Endodermal cell (in vitro differentiated cells): ENCODE results near the gene GALNT1. TPM values are rescaled to one million over a fixed set of nuclear protein-coding genes. Genes with fewer than 3 reads are reported as not detected.

Experiments
- DNase-seq: peaks from one replicate; pipeline ENCODE4 v3.0.0-alpha.2; 2017
- H3K27ac ChIP-seq: 2 replicates; pipeline ENCODE4 v1.5.1; 2013; ENCODE audit warnings: mild to moderate bottlenecking, low read depth, low read length, moderate library complexity
- H3K27me3 ChIP-seq: 2 replicates; pipeline ENCODE4 v1.6.1; 2013; ENCODE audit warnings: mild to moderate bottlenecking, low read length, moderate library complexity; ENCODE audit not compliant: insufficient read depth, control insufficient read depth, poor library complexity, severe bottlenecking
- H3K36me3 ChIP-seq: 2 replicates; pipeline ENCODE4 v1.7.0; 2013; ENCODE audit warnings: mild to moderate bottlenecking, low read length, moderate library complexity; ENCODE audit not compliant: control insufficient read depth, insufficient read depth
- H3K4me1 ChIP-seq: one replicate; pipeline ENCODE4 v1.7.0; 2013; ENCODE audit warnings: low read length; ENCODE audit not compliant: control insufficient read depth, insufficient read depth
- H3K4me3 ChIP-seq: 2 replicates; pipeline ENCODE4 v1.5.1; 2013; ENCODE audit warnings: mild to moderate bottlenecking, low read length, moderate library complexity
- H3K9ac ChIP-seq: 2 replicates; pipeline ENCODE4 v1.6.1; 2013; ENCODE audit warnings: mild to moderate bottlenecking, low read length, moderate library complexity; ENCODE audit not compliant: poor library complexity, severe bottlenecking; ENCODE audit errors: extremely low read depth
- H3K9me3 ChIP-seq: 2 replicates; pipeline ENCODE4 v1.6.1; 2013; ENCODE audit warnings: mild to moderate bottlenecking, low read length, moderate library complexity; ENCODE audit not compliant: control insufficient read depth
- H3K27ac Mint-ChIP-seq: 2 replicates; pipeline ENCODE4 v1.8.0; 2020; ENCODE audit warnings: mixed read lengths
- H3K27me3 Mint-ChIP-seq: 2 replicates; pipeline ENCODE4 v1.8.0; 2021; ENCODE audit warnings: mild to moderate bottlenecking, mixed read lengths; ENCODE audit not compliant: insufficient read depth
- H3K36me3 Mint-ChIP-seq: 2 replicates; pipeline ENCODE4 v1.8.0; 2020; ENCODE audit warnings: low read depth, mixed read lengths
- H3K4me1 Mint-ChIP-seq: 2 replicates; pipeline ENCODE4 v1.8.0; 2020; ENCODE audit warnings: mixed read lengths
- H3K4me3 Mint-ChIP-seq: 2 replicates; pipeline ENCODE4 v1.8.0; 2020; ENCODE audit warnings: mild to moderate bottlenecking, moderate library complexity, mixed read lengths
- H3K9me3 Mint-ChIP-seq: 2 replicates; pipeline ENCODE4 v1.8.0; 2020; ENCODE audit warnings: mild to moderate bottlenecking, mixed read lengths
- CTCF ChIP-seq: fragments of 200-600 bp; sonication (generic); conservative IDR thresholded peaks from 2 replicates; pipeline ENCODE4 v1.5.0; 2021; ENCODE audit warnings: antibody characterized with exemption, mild to moderate bottlenecking
- whole genome bisulfite sequencing, 2 experiments: methylation state at CpG; one replicate each; pipeline versions ENCODE4 v1.1.5 to v1.1.7; 2013; ENCODE audit warnings: missing lambda C conversion rate in 2 of 2, mixed read lengths in 1 of 2; ENCODE audit not compliant: insufficient coverage in 1 of 2, insufficient read length in 1 of 2; 5-methylcytosine and 5-hydroxymethylcytosine counted together
- total RNA-seq, 2 donors: library from RNA; stranded (reverse); fragmentation: NEBNext Ultra II Directional in 1 of 2; extraction: Animal tissue kit (Norgen Biotek cat#: 25700) in 1 of 2; gene quantifications; 2 replicates in 1 of 2; 3 replicates in 1 of 2; pipeline ENCODE4 v1.2.1, GENCODE V29; 2021

GALNT1 gene
- total RNA-seq, 2 donors from 2014 or later = 82.5 to 102 TPM

GRCh38 chr18:35592298-35592697, 10.8 kb downstream of the GALNT1 start:
- Histone ChIP-seq H3K4me3 (no peak overlapping the region), H3K27ac (no peak overlapping the region), H3K4me1 (no peaks in the 10 kb centered on the region), H3K9me3 (peaks cover 14% of the 10 kb centered on the region), H3K36me3 (no peaks in the 10 kb centered on the region), H3K27me3 (no peaks in the 10 kb centered on the region), H3K9ac (no peak overlapping the region)
- H3K27ac Mint-ChIP-seq = no peak overlapping the region
- H3K27me3 Mint-ChIP-seq = no peaks in the 10 kb centered on the region
- H3K36me3 Mint-ChIP-seq = peaks cover 5% of the 10 kb centered on the region
- H3K4me3 Mint-ChIP-seq = no peak overlapping the region
- no peak for DNase-seq
- peaks cover 15% of the 10 kb centered on the region for H3K9me3 Mint-ChIP-seq
- H3K4me1 Mint-ChIP-seq = peaks cover 15% of the 10 kb centered on the region
- TF ChIP-seq CTCF = no peak

GRCh38 chr18:35593859-35594258, 12.3 kb downstream of the GALNT1 start:
- peaks cover 7% of the 10 kb centered on the region for H3K9me3 Mint-ChIP-seq
- WGBS, 2 experiments = 94 to 96% methylated on average over 3 to 4 of the region's 4 CpGs
- no peaks in the 10 kb centered on the region for H3K36me3 ChIP-seq

GRCh38 chr18:35597758-35598157, 16.2 kb downstream of the GALNT1 start:
- Mint-ChIP-seq H3K9me3 (peaks cover 32% of the 10 kb centered on the region), H3K27me3 (no peaks in the 10 kb centered on the region), H3K4me3 (no peak overlapping the region), H3K4me1 (peaks cover 4% of the 10 kb centered on the region), H3K36me3 (peaks cover 29% of the 10 kb centered on the region), H3K27ac (no peak overlapping the region)
- H3K4me3 ChIP-seq = no peak overlapping the region
- no peaks in the 10 kb centered on the region for H3K27me3 ChIP-seq
- H3K9me3 ChIP-seq = peaks cover 33% of the 10 kb centered on the region
- H3K36me3 ChIP-seq = no peaks in the 10 kb centered on the region
- TF ChIP-seq CTCF = no peak
- H3K9ac ChIP-seq = no peak overlapping the region
- H3K4me1 ChIP-seq = no peaks in the 10 kb centered on the region
- DNase-seq = no peak
- H3K27ac ChIP-seq = no peak overlapping the region
- WGBS, 2 experiments = 88% methylated on average over 4 of the region's 4 CpGs; no CpG with 5 or more reads in 1 of the 2 experiments

More at GRCh38 chr18:35593859-35594258, 12.3 kb downstream of the GALNT1 start:
- no peaks in the 10 kb centered on the region for H3K27me3 Mint-ChIP-seq
- no peak for TF ChIP-seq CTCF
- H3K9ac ChIP-seq = no peak overlapping the region
- peaks cover 7% of the 10 kb centered on the region for H3K36me3 Mint-ChIP-seq
- H3K27me3 ChIP-seq = no peaks in the 10 kb centered on the region
- peaks cover 7% of the 10 kb centered on the region for H3K9me3 ChIP-seq
- no peak overlapping the region for H3K27ac ChIP-seq
- DNase-seq = no peak
- no peaks in the 10 kb centered on the region for H3K4me1 ChIP-seq
- no peak overlapping the region for H3K4me3 ChIP-seq
- no peak overlapping the region for H3K4me3 Mint-ChIP-seq
- H3K4me1 Mint-ChIP-seq = peaks cover 14% of the 10 kb centered on the region
- H3K27ac Mint-ChIP-seq = no peak overlapping the region
